BLaER1 treated with 17β-estradiol and CSF1 and Interleukin-3, amounts not matched to agents 10 nM and 100 nM (cell line): ENCODE measurements around the gene FNDC5.
A peak's percentile ranks its signal among the peaks of the same experiment; 100 is the strongest.

Source experiments
- H3K27ac ChIP-seq, 11 experiments: shearing (Covaris generic); formaldehyde crosslinking; 2 replicates each; pipeline ENCODE4 v1.8.1; 2022
- H3K27me3 ChIP-seq, 11 experiments: shearing (Covaris generic); formaldehyde crosslinking; 2 replicates each; pipeline ENCODE4 v1.8.1; 2022
- H3K36me3 ChIP-seq, 11 experiments: shearing (Covaris generic); formaldehyde crosslinking; 2 replicates each; pipeline ENCODE4 v1.8.1; 2022
- H3K4me1 ChIP-seq, 10 experiments: shearing (Covaris generic); formaldehyde crosslinking; 2 replicates each; pipeline ENCODE4 v1.8.1; 2022
- H3K4me2 ChIP-seq, 11 experiments: shearing (Covaris generic); formaldehyde crosslinking; 2 replicates each; pipeline ENCODE4 v1.8.1; 2022
- H3K4me3 ChIP-seq, 10 experiments: shearing (Covaris generic); formaldehyde crosslinking; 2 replicates each; pipeline ENCODE4 v1.8.1; 2022
- H3K9ac ChIP-seq, 11 experiments: shearing (Covaris generic); formaldehyde crosslinking; 2 replicates each; pipeline ENCODE4 v1.8.1; 2022
- H3K9me3 ChIP-seq, 11 experiments: shearing (Covaris generic); formaldehyde crosslinking; replicated peaks in 1 of 11; 2 replicates each; pipeline ENCODE4 v1.8.1; 2022
- H4K20me1 ChIP-seq, 11 experiments: shearing (Covaris generic); formaldehyde crosslinking; 2 replicates each; pipeline ENCODE4 v1.8.1; 2022
- Cebpa-rat ChIP-seq, 11 experiments: shearing (Covaris generic); IDR thresholded peaks; 2 replicates each; pipeline ENCODE4 v1.8.1; 2022

The FNDC5 gene

GRCh38 chr1:32893198-32894018 lies 22.7 kb upstream of the FNDC5 start:
- no peak for TF ChIP-seq Cebpa-rat (IDR thresholded peaks at IDR 0.05)
- peaks cover 0 to 19% (median 8%) of the 10 kb centered on the region in 10 experiments; a peak in 10 of 20 replicates for H3K4me1 ChIP-seq
- peak overlapping the region; percentile 53 to 82 (median 72) for H3K4me2 ChIP-seq
- peak overlapping the region in 1 of 11 experiments; percentile 13; a peak in 1 of 22 replicates for H3K27ac ChIP-seq
- H3K9me3 ChIP-seq: no peaks in the 10 kb centered on the region
- peak overlapping the region; percentile 36 to 65 (median 48); a peak in 19 of 20 replicates for H3K4me3 ChIP-seq
- H3K36me3 ChIP-seq: peaks cover 0 to 3% (median 0%) of the 10 kb centered on the region in 11 experiments; a peak in 3 of 22 replicates
- H3K27me3 ChIP-seq: peaks cover 22 to 38% (median 29%) of the 10 kb centered on the region in 11 experiments
- H3K9ac ChIP-seq: peak overlapping the region in 8 of 11 experiments; percentile 15 to 64 (median 48); a peak in 12 of 22 replicates
- peaks cover 0 to 37% (median 0%) of the 10 kb centered on the region in 11 experiments; a peak in 5 of 22 replicates for H4K20me1 ChIP-seq

DNA sequence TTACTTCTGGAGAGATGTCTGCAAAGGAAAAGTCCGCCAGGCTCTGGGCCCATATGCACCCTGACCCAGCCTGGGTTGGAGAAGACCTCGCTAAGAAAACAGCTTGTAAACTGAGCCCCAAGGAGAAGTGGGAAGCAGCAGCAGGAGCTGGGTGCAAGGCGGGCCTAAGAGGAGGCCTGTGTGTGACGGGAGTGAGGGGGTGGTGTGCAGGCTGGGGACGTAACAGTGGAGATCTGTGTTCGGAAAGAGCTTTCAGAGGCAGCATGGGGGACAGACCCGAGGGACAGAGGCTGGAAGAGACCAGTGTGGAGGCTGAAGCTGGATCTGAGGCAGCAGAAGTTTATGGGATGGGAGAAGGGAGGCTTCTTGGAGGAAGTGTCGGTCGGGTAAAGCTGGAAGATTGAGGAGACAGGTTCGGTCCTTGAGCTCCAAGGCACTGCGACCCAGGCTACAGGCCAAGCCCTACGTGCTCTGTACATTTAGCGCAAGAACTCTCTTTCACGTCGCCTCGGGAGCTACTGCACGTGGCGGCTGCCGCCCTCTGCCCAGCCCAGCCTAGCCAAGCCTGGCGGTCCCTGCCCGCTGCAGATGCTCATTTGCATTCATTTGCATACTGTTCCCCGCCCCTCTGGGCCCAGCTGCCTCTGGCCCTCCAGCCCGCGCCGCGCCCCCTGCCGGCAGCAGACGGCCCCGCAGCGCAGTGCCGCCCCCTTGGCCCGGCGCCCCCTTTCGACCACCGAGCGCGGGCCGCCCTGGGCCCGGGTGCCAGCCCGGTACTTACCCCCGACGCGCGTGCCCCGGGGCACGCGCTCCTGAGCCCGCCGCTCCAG lies 21.9 kb upstream of the FNDC5 start:
- no peaks in the 10 kb centered on the region for H3K9me3 ChIP-seq
- no peak for TF ChIP-seq Cebpa-rat (IDR thresholded peaks at IDR 0.05)
- H4K20me1 ChIP-seq: peaks cover 0 to 32% (median 0%) of the 10 kb centered on the region in 11 experiments; a peak in 5 of 22 replicates
- H3K9ac ChIP-seq: peak overlapping the region in 8 of 11 experiments; percentile 15 to 64 (median 48); a peak in 11 of 22 replicates
- H3K27me3 ChIP-seq: peaks cover 23 to 39% (median 30%) of the 10 kb centered on the region in 11 experiments
- H3K36me3 ChIP-seq: peaks cover 0 to 3% (median 0%) of the 10 kb centered on the region in 11 experiments; a peak in 3 of 22 replicates
- H3K4me1 ChIP-seq: peaks cover 0 to 19% (median 8%) of the 10 kb centered on the region in 10 experiments; a peak in 10 of 20 replicates
- 0 out of 22 replicates have a peak overlapping the region, but pooled peaks of 1 of the 11 experiments have one; percentile 13 for H3K27ac ChIP-seq
- H3K4me2 ChIP-seq: peak overlapping the region; percentile 53 to 82 (median 72)
- peak overlapping the region; percentile 36 to 65 (median 48); a peak in 18 of 20 replicates for H3K4me3 ChIP-seq

DNA sequence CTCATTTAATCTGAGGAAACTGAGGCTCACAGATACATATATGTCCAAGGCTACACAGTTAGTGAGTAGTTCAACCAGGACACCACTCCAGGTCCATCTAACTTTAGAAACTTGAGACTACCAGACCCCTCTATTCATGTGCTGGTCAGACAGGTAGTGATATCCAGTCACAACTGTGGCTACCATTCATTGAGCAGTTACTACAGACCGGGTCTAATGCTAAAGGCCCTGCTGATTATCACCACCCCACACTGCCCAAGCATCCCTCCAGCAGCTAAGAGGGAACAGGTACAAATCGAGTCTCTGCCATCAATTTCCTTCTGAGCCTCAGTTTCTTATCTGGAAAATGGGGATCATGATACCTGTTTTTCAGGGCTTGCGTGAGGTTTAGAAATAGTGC lies 20.9 kb upstream of the FNDC5 start:
- Histone ChIP-seq H3K4me3 (no peak overlapping the region), H3K36me3 (peaks cover 0 to 3% (median 0%) of the 10 kb centered on the region in 11 experiments; a peak in 3 of 22 replicates), H3K27me3 (peaks cover 32 to 49% (median 40%) of the 10 kb centered on the region in 11 experiments), H3K9ac (no peak overlapping the region), H3K9me3 (no peaks in the 10 kb centered on the region), H3K27ac (no peak overlapping the region), H3K4me2 (no peak overlapping the region), H3K4me1 (peaks cover 0 to 19% (median 8%) of the 10 kb centered on the region in 10 experiments; a peak in 10 of 20 replicates), H4K20me1 (peaks cover 0 to 31% (median 0%) of the 10 kb centered on the region in 11 experiments; a peak in 5 of 22 replicates)
- no peak for TF ChIP-seq Cebpa-rat (IDR thresholded peaks at IDR 0.05)

DNA sequence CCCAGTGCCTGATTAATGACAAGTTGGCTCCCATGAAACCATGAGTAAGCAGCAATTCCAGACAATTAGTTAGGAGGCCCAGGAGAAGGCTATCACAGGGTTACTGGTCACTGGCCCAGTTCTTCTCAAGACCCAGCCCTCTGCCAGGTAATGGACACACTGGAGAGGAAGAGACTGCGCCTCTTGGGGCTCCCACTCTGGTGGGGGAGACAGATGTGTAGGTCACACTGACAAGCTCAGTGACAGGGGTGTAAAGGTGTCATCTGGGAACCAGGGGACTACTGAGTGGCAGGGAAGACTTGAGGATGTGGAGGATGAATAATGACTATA lies 20.5 kb upstream of the FNDC5 start:
- Histone ChIP-seq H3K4me2 (no peak overlapping the region), H3K27ac (no peak overlapping the region), H3K9me3 (no peaks in the 10 kb centered on the region), H3K36me3 (peaks cover 0 to 3% (median 0%) of the 10 kb centered on the region in 11 experiments; a peak in 3 of 22 replicates), H3K9ac (no peak overlapping the region), H3K4me1 (peaks cover 0 to 19% (median 8%) of the 10 kb centered on the region in 10 experiments; a peak in 10 of 20 replicates), H3K4me3 (no peak overlapping the region), H3K27me3 (peaks cover 36 to 53% (median 44%) of the 10 kb centered on the region in 11 experiments), H4K20me1 (peaks cover 0 to 31% (median 0%) of the 10 kb centered on the region in 11 experiments; a peak in 4 of 22 replicates)
- no peak for TF ChIP-seq Cebpa-rat (IDR thresholded peaks at IDR 0.05)

- Histone ChIP-seq H3K4me1 (peaks cover 0 to 19% (median 8%) of the 10 kb centered on the region in 10 experiments; a peak in 10 of 20 replicates), H3K36me3 (peaks cover 0 to 1% (median 0%) of the 10 kb centered on the region in 11 experiments; a peak in 3 of 22 replicates), H3K4me2 (no peak overlapping the region), H3K9ac (no peak overlapping the region), H3K4me3 (no peak overlapping the region), H3K27ac (no peak overlapping the region), H3K9me3 (no peaks in the 10 kb centered on the region), H4K20me1 (peaks cover 0 to 31% (median 0%) of the 10 kb centered on the region in 11 experiments; a peak in 4 of 22 replicates), H3K27me3 (peaks cover 42 to 58% (median 49%) of the 10 kb centered on the region in 11 experiments)
- TF ChIP-seq Cebpa-rat (IDR thresholded peaks at IDR 0.05): no peak
Observed at GRCh38 chr1:32890516-32891240, 20.0 kb upstream of the FNDC5 start.

- H3K4me3 ChIP-seq: no peak overlapping the region
- TF ChIP-seq Cebpa-rat (IDR thresholded peaks at IDR 0.05): no peak
- H3K4me2 ChIP-seq: no peak overlapping the region
- peaks cover 0 to 24% (median 0%) of the 10 kb centered on the region in 11 experiments; a peak in 4 of 22 replicates for H4K20me1 ChIP-seq
- H3K4me1 ChIP-seq: peaks cover 0 to 19% (median 8%) of the 10 kb centered on the region in 10 experiments; a peak in 10 of 20 replicates
- no peak overlapping the region for H3K9ac ChIP-seq
- H3K9me3 ChIP-seq: no peaks in the 10 kb centered on the region
- H3K27me3 ChIP-seq: peaks cover 45 to 62% (median 56%) of the 10 kb centered on the region in 11 experiments
- H3K27ac ChIP-seq: no peak overlapping the region
- H3K36me3 ChIP-seq: no peaks in the 10 kb centered on the region
Observed at GRCh38 chr1:32889731-32890278, 19.1 kb upstream of the FNDC5 start.

DNA sequence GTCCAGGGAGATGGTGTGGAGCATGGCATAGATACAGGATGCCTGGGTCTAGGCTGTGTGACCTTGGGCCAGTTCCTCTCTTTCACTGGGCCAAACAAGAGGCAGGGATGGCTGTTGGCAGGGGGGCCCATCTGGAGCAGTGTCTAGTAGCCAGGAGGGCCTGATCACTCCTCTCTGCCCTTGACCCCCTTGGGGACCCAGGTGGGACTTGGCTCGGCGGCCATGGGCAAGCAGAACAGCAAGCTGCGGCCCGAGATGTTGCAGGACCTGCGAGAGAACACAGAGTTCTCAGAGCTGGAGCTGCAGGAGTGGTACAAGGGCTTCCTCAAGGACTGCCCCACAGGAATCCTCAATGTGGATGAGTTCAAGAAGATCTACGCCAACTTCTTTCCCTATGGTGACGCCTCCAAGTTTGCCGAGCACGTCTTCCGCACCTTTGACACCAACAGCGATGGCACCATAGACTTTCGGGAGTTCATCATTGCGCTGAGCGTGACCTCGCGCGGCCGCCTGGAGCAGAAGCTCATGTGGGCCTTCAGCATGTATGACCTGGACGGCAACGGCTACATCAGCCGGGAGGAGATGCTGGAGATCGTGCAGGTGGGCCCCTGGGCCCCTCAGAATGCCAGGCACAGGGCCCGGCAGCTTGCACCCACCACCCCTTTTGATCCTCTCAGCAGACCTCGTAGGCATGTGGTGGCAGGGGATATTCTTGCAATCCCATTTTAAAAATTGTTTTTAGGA lies 18.1 kb upstream of the FNDC5 start:
- H3K9me3 ChIP-seq: no peaks in the 10 kb centered on the region
- H3K27ac ChIP-seq: no peak overlapping the region
- H3K4me1 ChIP-seq: peaks cover 0 to 15% (median 7%) of the 10 kb centered on the region in 10 experiments; a peak in 10 of 20 replicates
- no peaks in the 10 kb centered on the region for H3K36me3 ChIP-seq
- no peak overlapping the region for H3K9ac ChIP-seq
- peaks cover 38 to 55% (median 47%) of the 10 kb centered on the region in 11 experiments for H3K27me3 ChIP-seq
- no peak overlapping the region for H3K4me3 ChIP-seq
- no peak overlapping the region for H3K4me2 ChIP-seq
- peaks cover 0 to 24% (median 0%) of the 10 kb centered on the region in 11 experiments; a peak in 4 of 22 replicates for H4K20me1 ChIP-seq
- TF ChIP-seq Cebpa-rat (IDR thresholded peaks at IDR 0.05): no peak
